Hepatic stellate cell (primary cell): ENCODE data around the gene TBP.

Source experiments
- DNase-seq: peaks from one replicate; pipeline ENCODE4 v3.0.0; 2011; ENCODE audit warnings: low spot score

Gene TBP

GRCh38 chr6:170535004-170535403 lies 19.2 kb upstream of the TBP start:
- DNase-seq, result no peak

GRCh38 chr6:170536671-170537070 lies 17.5 kb upstream of the TBP start:
- DNase-seq, result no peak

- no peak for DNase-seq
These were observed 16.8 kb upstream of the TBP start for GRCh38 chr6:170537329-170537728.

GRCh38 chr6:170542031-170542719 lies 12.0 kb upstream of the TBP start:
- no peak for DNase-seq

GRCh38 chr6:170545405-170545804 lies 8.8 kb upstream of the TBP start:
- DNase-seq, result no peak

- peak; percentile 72 for DNase-seq
These were observed 1.2 kb upstream of the TBP start, which contains the start of gene PSMB1 for GRCh38 chr6:170552765-170553533. PSMB1 (minus strand) TSS chr6:170553307; CDS start chr6:170553242, 65 bp downstream.

- peak; percentile 12 for DNase-seq
These were observed 596 bp upstream of the TBP start for GRCh38 chr6:170553534-170554012.

- no peak for DNase-seq
These were observed 598 bp downstream of the TBP start for GRCh38 chr6:170554796-170555137.

- DNase-seq, result no peak
These were observed 1.1 kb downstream of the TBP start for GRCh38 chr6:170555305-170555704.

GRCh38 chr6:170561555-170561954 lies 7.4 kb downstream of the TBP start:
- DNase-seq, result no peak

GRCh38 chr6:170564936-170565530 lies 10.9 kb downstream of the TBP start:
- no peak for DNase-seq

GRCh38 chr6:170572704-170573466 lies 18.7 kb downstream of the TBP start:
- no peak for DNase-seq

- DNase-seq, result peak; percentile 8
These were observed 21.1 kb downstream of the TBP start for GRCh38 chr6:170575250-170575649.

GRCh38 chr6:170578909-170579308 lies 24.7 kb downstream of the TBP start:
- no peak for DNase-seq

GRCh38 chr6:170583756-170584180 lies 29.6 kb downstream of the TBP start:
- DNase-seq, result peak; percentile 25

- DNase-seq, result peak; percentile 91
These were observed 30.2 kb downstream of the TBP start, which contains the start of gene PDCD2 for GRCh38 chr6:170584181-170584953. PDCD2 (minus strand) TSS chr6:170584637; CDS start chr6:170584581, 56 bp downstream.

- no peak for DNase-seq
These were observed 30.9 kb downstream of the TBP start for GRCh38 chr6:170584954-170585498.

- no peak for DNase-seq
These were observed 36.6 kb downstream of the TBP start for GRCh38 chr6:170590725-170591124.

- no peak for DNase-seq
These were observed 42.3 kb downstream of the TBP start for GRCh38 chr6:170596426-170596825.

- no peak for DNase-seq
These were observed 43.1 kb downstream of the TBP start for GRCh38 chr6:170597278-170597677.
